Measurements from ENCODE around the gene KCNJ3. TPM values are rescaled to one million over a fixed set of nuclear protein-coding genes. Genes with fewer than 3 reads are reported as not detected.

Gene KCNJ3
- total and polyA plus RNA-seq, 11 donors = 0.07 to 6.2 (median 0.40) TPM

DNA sequence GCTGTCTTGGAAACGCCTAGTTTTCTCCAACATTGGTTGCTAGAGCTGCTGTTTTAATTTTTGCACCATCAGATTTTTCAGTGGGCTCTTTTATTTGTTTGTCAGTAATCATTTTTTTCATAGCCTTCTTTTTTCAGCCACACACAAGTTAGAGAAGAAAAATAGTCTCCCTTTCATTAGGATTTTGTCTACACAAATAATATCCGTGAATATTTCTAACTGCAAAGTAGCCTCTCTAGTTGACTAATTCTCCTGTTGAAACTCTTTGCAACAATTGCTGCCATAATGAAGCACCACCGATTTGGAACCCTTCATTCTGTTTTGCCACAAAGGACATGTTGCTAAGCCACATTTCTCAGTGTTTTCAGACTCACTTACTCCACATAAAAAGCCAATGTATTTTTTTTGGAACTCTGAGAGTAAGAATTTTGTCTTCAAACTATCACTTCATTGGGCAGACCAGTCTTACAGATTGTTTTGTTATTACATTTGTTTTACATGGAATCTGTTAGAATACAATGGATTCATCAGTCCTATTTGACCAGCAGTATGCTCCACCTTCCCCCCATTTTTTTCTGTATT lies 9.6 kb downstream of the KCNJ3 start:
- Histone ChIP-seq H3K9me3 (no peaks in the 10 kb centered on the region), H3K4me3 (no peak overlapping the region), H3K36me3 (no peaks in the 10 kb centered on the region), H3K4me1 (no peaks in the 10 kb centered on the region), H3K27me3 (no peaks in the 10 kb centered on the region), H3K27ac (no peak overlapping the region)
- DNase-seq = no peak
- no peak for ATAC-seq
- TF ChIP-seq, protein P1, sequence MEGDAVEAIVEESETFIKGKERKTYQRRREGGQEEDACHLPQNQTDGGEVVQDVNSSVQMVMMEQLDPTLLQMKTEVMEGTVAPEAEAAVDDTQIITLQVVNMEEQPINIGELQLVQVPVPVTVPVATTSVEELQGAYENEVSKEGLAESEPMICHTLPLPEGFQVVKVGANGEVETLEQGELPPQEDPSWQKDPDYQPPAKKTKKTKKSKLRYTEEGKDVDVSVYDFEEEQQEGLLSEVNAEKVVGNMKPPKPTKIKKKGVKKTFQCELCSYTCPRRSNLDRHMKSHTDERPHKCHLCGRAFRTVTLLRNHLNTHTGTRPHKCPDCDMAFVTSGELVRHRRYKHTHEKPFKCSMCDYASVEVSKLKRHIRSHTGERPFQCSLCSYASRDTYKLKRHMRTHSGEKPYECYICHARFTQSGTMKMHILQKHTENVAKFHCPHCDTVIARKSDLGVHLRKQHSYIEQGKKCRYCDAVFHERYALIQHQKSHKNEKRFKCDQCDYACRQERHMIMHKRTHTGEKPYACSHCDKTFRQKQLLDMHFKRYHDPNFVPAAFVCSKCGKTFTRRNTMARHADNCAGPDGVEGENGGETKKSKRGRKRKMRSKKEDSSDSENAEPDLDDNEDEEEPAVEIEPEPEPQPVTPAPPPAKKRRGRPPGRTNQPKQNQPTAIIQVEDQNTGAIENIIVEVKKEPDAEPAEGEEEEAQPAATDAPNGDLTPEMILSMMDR (IDR thresholded peaks at IDR 0.05) = no peak
- no peak for TF ChIP-seq POLR2A (IDR thresholded peaks at IDR 0.05)
- intact Hi-C loops (cut with DNase I) = loop anchor here in 1 of 10 donors (5.0 kb wide), 1 partner anchor 594 kb away; no protein-coding TSS in a partner anchor
- 79 to 86% (median 82%) methylated on average over 3 of the region's 3 CpGs for WGBS, 4 donors

DNA sequence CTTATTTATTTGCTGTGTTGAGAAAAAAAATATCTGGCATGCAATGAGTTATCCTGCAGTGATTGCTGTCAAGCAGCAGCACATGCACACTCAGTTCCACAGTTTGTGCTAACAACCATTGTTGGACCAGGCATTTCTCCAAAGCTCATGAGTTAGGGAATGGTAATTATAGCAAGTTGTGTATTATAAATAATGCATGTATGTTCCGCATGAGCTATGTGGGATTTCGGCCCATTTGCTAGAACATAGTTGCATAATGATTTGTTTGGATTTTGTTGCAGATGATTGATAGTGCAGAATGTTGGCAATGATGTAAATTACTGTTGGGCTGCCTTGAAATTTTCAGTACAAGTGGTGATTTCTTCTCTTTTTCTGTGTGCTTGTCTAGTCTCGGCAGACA lies 10.7 kb downstream of the KCNJ3 start:
- Histone ChIP-seq H3K27me3 (no peaks in the 10 kb centered on the region), H3K4me3 (no peak overlapping the region), H3K9me3 (no peaks in the 10 kb centered on the region), H3K27ac (no peak overlapping the region), H3K36me3 (no peaks in the 10 kb centered on the region), H3K4me1 (no peaks in the 10 kb centered on the region)
- 80 to 92% (median 87%) methylated on average over 3 of the region's 3 CpGs for WGBS, 4 donors
- ATAC-seq (no peak), DNase-seq (no peak)
- intact Hi-C loops (cut with DNase I) = loop anchor here in 1 of 10 donors (5.0 kb wide), 1 partner anchor 593 kb away; no protein-coding TSS in a partner anchor
- TF ChIP-seq POLR2A (IDR thresholded peaks at IDR 0.05) = no peak
- TF ChIP-seq, protein P1 (IDR thresholded peaks at IDR 0.05) = no peak

DNA sequence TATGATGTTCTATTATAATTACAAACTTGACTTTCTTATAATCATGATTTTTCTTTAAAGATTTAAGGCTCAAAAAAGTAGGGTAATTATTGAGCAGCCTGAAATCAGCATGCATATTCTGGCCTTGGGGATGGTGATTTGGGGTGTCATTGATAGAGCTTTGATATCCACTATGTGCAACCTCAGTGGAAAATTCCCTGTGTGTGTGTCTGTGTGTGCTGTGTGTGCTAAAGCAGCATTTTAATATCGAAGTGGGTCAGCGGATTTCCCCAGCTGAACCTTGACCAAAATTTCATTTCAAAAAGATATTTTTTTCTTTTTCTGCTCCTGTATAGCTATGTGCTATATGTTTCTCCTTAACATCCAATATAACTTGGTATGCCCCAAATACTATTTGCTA lies 11.6 kb downstream of the KCNJ3 start:
- Histone ChIP-seq H3K9me3 (no peaks in the 10 kb centered on the region), H3K4me3 (no peak overlapping the region), H3K36me3 (no peaks in the 10 kb centered on the region), H3K27ac (no peak overlapping the region), H3K27me3 (no peaks in the 10 kb centered on the region), H3K4me1 (no peaks in the 10 kb centered on the region)
- ATAC-seq (no peak), DNase-seq (no peak)
- 94 to 99% (median 97%) methylated on average over 2 of the region's 2 CpGs for WGBS, 4 donors
- TF ChIP-seq, protein P1 (IDR thresholded peaks at IDR 0.05) = no peak
- TF ChIP-seq POLR2A (IDR thresholded peaks at IDR 0.05) = no peak
- intact Hi-C loops (cut with DNase I) = no loop called here

DNA sequence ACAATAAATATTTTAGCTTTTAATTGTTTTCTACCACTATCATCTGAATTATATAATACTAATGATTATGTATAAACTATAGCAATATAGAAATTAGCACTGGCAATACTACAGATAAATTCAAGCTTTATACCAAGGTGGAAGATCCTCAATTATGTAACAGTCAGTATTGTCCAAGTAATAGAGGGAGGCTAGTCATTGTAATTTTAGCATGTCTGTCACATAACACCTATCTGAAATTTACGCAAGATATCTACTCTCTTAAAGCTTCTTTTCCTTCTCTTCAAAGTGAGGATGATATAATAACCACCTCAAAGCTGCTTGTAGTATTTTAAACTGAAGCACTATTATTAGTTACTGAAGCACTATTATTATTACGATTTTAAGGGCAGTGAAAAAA lies 12.2 kb downstream of the KCNJ3 start:
- Histone ChIP-seq H3K36me3 (no peaks in the 10 kb centered on the region), H3K27ac (no peak overlapping the region), H3K9me3 (no peaks in the 10 kb centered on the region), H3K4me1 (no peaks in the 10 kb centered on the region), H3K4me3 (no peak overlapping the region), H3K27me3 (no peaks in the 10 kb centered on the region)
- TF ChIP-seq POLR2A (IDR thresholded peaks at IDR 0.05) = no peak
- TF ChIP-seq, protein P1 (IDR thresholded peaks at IDR 0.05) = no peak
- WGBS, 4 donors = 90 to 96% (median 93%) methylated on average over 2 of the region's 2 CpGs
- ATAC-seq (no peak), DNase-seq (no peak)
- intact Hi-C loops (cut with DNase I) = no loop called here
